ENCODE measurements around the gene MAP4K2. TPM values are rescaled to one million over a fixed set of nuclear protein-coding genes. Genes with fewer than 3 reads are reported as not detected.
A peak's percentile ranks its signal among the peaks of the same experiment; 100 is the strongest.

MAP4K2 gene
- total RNA-seq, 4 donors from 2014 or later: 4.3 to 14.8 (median 6.2) TPM

GRCh38 chr11:64759131-64759721, 43.8 kb downstream of the MAP4K2 start:
- H3K9me3 ChIP-seq: no peaks in the 10 kb centered on the region
- no peaks in the 10 kb centered on the region for H3K27me3 ChIP-seq
- H3K4me1 ChIP-seq: peaks cover 87 to 99% of the 10 kb centered on the region in 2 donors
- intact Hi-C loops (cut with DNase I; ENCODE audit: low total_unique reads) (no loop called here), in situ Hi-C loops (cut with MboI; ENCODE audit: low sequenced_read_pairs in 4 of 4) (no loop called here)
- ATAC-seq (peak in 1 of 2 donors; percentile 25), DNase-seq (peak in 1 of 2 donors; percentile 94)
- peaks cover 0 to 18% of the 10 kb centered on the region in 2 donors for H3K36me3 ChIP-seq
- H3K4me3 ChIP-seq: peak overlapping the region; percentile 42 to 72 (median 62)
- peak overlapping the region; percentile 91 to 99 (median 94) for H3K27ac ChIP-seq
- TF ChIP-seq POLR2A (IDR thresholded peaks at IDR 0.05): no peak
- TF ChIP-seq CTCF (IDR thresholded peaks at IDR 0.05 in 4 of 5, conservative IDR thresholded peaks at IDR 0.05 in 1 of 5): no peak

- DNase-seq: peak in 1 of 2 donors; percentile 30
- in situ Hi-C loops (cut with MboI; ENCODE audit: low sequenced_read_pairs in 4 of 4): no loop called here
- Histone ChIP-seq H3K27me3 (no peaks in the 10 kb centered on the region), H3K4me1 (peaks cover 84 to 99% of the 10 kb centered on the region in 2 donors), H3K4me3 (peak overlapping the region; percentile 42 to 72 (median 62)), H3K27ac (peak overlapping the region; percentile 91 to 99 (median 94)), H3K36me3 (peaks cover 0 to 19% of the 10 kb centered on the region in 2 donors), H3K9me3 (no peaks in the 10 kb centered on the region)
- ATAC-seq: no peak
- intact Hi-C loops (cut with DNase I; ENCODE audit: low total_unique reads): no loop called here
- no peak for TF ChIP-seq CTCF (IDR thresholded peaks at IDR 0.05 in 4 of 5, conservative IDR thresholded peaks at IDR 0.05 in 1 of 5)
- TF ChIP-seq POLR2A (IDR thresholded peaks at IDR 0.05): no peak
These were observed 44.5 kb downstream of the MAP4K2 start for GRCh38 chr11:64758330-64759079.

- no peaks in the 10 kb centered on the region for H3K9me3 ChIP-seq
- ATAC-seq: no peak
- peak overlapping the region; percentile 91 to 99 (median 94) for H3K27ac ChIP-seq
- in situ Hi-C loops (cut with MboI; ENCODE audit: low sequenced_read_pairs in 4 of 4) (no loop called here), intact Hi-C loops (cut with DNase I; ENCODE audit: low total_unique reads) (no loop called here)
- TF ChIP-seq POLR2A (IDR thresholded peaks at IDR 0.05) (no peak), CTCF (IDR thresholded peaks at IDR 0.05 in 4 of 5, conservative IDR thresholded peaks at IDR 0.05 in 1 of 5) (no peak)
- peaks cover 77 to 98% of the 10 kb centered on the region in 2 donors for H3K4me1 ChIP-seq
- DNase-seq: peak in 1 of 2 donors; percentile 14
- H3K36me3 ChIP-seq: peaks cover 0 to 27% of the 10 kb centered on the region in 2 donors
- no peaks in the 10 kb centered on the region for H3K27me3 ChIP-seq
- peak overlapping the region in 2 of 4 donors; percentile 65 to 72 for H3K4me3 ChIP-seq
These were observed 45.3 kb downstream of the MAP4K2 start for GRCh38 chr11:64757549-64758329.

GRCh38 chr11:64755681-64756361, 47.2 kb downstream of the MAP4K2 start:
- Histone ChIP-seq H3K27me3 (no peaks in the 10 kb centered on the region), H3K4me3 (no peak overlapping the region), H3K4me1 (peaks cover 58 to 81% of the 10 kb centered on the region in 2 donors), H3K9me3 (no peaks in the 10 kb centered on the region), H3K36me3 (peaks cover 0 to 46% of the 10 kb centered on the region in 2 donors), H3K27ac (peak overlapping the region; percentile 91 to 99 (median 94))
- in situ Hi-C loops (cut with MboI; ENCODE audit: low sequenced_read_pairs in 4 of 4) (no loop called here), intact Hi-C loops (cut with DNase I; ENCODE audit: low total_unique reads) (no loop called here)
- ATAC-seq (no peak), DNase-seq (peak in 1 of 2 donors; percentile 46)
- TF ChIP-seq POLR2A (IDR thresholded peaks at IDR 0.05) (no peak), CTCF (IDR thresholded peaks at IDR 0.05 in 4 of 5, conservative IDR thresholded peaks at IDR 0.05 in 1 of 5) (no peak)
